Activated CD4-positive, alpha-beta T cell treated with anti-CD3 and anti-CD28 coated beads, Interleukin-2, Interleukin-4, amounts not matched to agents 100 ng/mL and 50 ng/mL, durations not matched to agents 16 hours and 8 hours (primary cell): Measurements from ENCODE around the gene BTN2A1.
"Not testable (repeated sequence)": the region's sequence is repeated elsewhere in the genome, so short reads cannot be mapped to it uniquely, and the experiment has no call there.

Experiments
- DNase-seq: peaks from one replicate; pipeline ENCODE4 v3.0.0-alpha.2; 2020; ENCODE audit warnings: low spot score

The BTN2A1 gene

GRCh38 chr6:26432627-26433201 lies 25.0 kb upstream of the BTN2A1 start:
- no peak for DNase-seq

GRCh38 chr6:26433680-26434079 lies 24.1 kb upstream of the BTN2A1 start:
- not testable (repeated sequence) for DNase-seq

GRCh38 chr6:26436018-26436417 lies 21.7 kb upstream of the BTN2A1 start:
- no peak for DNase-seq

DNA sequence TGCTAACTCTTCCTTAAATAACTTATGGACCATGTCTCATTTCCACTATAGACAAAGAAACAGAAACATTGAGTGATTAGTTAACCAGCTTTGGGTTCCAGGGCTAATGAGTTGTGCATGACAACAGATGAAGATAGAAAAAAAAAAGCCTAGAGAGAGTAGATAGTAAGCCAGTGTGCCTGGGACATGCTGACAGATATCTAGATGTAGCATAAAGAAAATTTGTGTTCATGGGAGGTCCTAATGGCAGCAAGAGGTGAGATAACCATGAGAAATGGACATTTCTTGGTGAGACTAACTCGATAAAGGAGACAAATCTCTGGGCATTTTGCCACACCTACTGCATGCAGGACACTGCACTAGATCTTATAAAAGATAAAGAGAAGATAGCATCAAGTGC lies 20.2 kb upstream of the BTN2A1 start:
- no peak for DNase-seq

GRCh38 chr6:26438000-26438399 lies 19.8 kb upstream of the BTN2A1 start:
- DNase-seq = no peak

DNA sequence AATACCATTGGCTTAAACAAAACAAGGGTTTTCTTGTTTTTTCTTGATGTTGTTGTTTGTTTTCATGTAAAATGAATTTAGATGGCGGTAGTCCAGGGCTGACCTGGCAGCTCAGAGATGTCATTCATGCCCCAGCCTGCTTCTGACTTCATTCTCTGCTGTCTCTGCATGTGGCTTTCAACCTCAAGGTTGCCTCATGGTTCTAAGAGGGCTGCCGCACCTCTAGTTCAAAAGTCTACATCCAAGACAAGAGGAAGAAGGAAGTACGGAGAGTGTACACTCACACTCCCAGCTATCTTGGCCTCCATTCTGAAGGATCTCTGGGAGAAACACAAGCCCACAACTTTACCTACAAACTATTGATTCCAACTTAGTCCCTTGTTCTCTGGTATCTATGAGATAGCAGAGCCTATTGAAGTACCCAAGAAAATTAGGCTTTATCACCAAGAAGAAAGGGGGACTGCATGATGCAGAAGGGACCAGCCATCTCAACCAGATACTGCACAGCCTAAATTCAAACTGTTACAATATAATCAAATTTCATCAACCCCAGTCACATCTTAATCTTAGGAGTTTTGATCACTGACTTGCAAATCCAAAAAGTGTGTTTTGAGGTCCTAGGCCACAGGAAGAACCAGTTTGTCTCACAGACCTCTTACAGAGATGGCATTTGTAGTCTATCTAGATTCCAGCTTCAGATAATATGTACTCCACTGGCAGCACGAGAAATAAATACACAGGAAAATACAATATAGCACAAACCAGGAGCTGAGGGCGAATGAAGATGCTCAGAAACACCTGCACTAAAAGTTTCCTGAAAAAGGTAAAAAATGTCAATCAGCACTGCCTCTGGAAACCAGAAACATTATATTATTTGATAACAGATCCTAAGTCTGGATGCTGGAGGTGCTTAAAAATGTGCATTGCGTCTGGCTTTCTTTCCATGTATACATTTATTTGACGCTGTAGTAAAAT lies 18.3 kb upstream of the BTN2A1 start:
- peak; percentile 5 for DNase-seq

- no peak for DNase-seq
Measured at GRCh38 chr6:26440977-26441358, 16.8 kb upstream of the BTN2A1 start.

DNA sequence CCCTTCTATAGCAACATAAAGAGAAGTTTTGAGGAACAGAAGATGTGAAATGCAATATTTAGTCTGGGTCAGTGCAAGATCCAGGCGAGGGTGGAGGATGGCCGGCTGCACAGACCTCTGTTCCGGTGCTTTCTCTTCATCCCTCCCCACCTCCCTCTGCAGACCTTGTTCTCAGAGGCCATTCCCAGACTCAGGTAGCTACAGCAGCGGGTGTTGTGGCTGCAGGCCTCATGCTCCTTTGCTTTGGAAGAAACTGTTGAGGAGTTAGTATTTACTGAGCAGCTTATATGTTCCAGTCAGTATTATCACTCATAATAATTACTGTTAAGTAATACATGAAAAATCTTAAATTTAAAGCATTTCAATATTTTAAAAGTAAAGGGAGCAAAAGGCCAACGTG lies 15.8 kb upstream of the BTN2A1 start:
- DNase-seq = no peak

DNA sequence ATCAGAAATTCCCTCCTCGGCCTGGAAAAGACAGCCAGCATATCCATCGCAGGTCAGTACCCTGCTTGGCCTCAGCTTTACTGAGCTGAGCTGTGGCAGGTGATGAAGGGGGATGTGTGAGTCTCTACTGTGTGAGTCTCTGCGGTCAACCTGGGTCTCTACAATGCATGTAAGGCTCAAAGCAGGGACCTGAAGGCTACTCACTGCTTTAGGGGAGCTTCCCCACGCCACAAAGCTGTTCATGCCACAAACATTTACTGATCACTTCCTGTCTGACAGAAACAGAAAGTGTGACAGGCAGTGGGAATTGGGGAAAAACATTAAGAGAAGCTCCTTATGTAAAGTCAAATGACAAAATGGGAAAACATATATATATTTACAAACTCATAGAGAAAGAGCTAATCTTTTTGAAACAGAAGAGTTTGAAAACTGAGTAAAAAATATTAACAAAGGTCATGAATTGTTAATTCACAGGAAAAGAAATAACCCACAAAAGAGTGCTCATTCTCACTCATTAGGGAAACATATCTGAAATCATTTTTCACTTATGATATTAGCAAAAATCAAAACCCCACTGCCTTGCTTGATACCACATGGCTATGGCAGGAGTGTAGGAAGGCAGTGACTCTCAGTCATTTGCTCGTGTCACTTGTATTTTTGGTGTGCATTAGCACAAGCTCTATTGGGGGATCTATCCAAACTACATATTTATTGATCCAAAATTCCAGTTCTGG lies 11.7 kb upstream of the BTN2A1 start:
- DNase-seq = peak; percentile 69

- DNase-seq = no peak
Measured at GRCh38 chr6:26447257-26447656, 10.5 kb upstream of the BTN2A1 start.

DNA sequence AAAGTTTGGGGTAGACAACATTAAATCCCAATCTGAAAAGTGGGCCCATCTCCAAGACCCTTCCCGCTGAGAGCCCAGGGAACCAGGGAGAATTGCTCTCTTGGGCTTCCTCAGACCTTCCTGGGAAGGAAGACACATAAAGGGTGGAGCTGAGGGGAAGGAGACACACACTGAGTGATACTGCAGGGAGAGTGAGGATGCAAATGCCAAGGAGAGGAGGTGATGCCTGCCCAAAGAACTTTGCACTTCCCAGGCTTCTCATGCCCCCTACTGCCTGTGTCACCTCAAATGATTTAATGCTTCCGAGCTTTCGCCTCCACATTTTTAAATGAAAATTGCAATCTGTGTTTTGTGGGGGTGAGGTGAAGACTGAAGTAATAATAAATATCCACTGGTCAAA lies 7.5 kb upstream of the BTN2A1 start:
- DNase-seq = no peak

GRCh38 chr6:26452631-26453235 lies 5.0 kb upstream of the BTN2A1 start:
- DNase-seq = no peak

DNA sequence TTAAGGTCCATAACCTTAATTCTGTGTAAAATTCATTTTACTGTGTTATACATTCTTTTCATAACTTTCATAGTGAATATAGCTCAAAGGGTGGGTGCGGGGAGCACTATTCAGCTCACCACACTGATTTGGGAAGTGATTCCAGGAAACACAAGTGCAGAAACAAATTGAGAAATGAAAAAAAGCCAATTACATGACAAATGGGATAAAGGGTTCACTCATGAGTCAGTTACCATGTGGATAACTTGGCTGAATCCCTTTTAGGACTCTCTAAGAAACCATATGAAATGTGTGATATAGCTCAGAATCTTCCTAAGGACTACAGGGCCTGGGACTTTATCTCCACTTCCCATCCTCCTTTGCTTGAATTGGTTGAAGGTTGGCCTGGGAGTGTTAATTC lies 3.1 kb upstream of the BTN2A1 start:
- DNase-seq = no peak

GRCh38 chr6:26455357-26455970 lies 2.3 kb upstream of the BTN2A1 start:
- no peak for DNase-seq

- DNase-seq = no peak
Measured at GRCh38 chr6:26457264-26457805, 420 bp upstream of the BTN2A1 start.

GRCh38 chr6:26459023-26459810 lies 1.5 kb downstream of the BTN2A1 start:
- no peak for DNase-seq

GRCh38 chr6:26461353-26461752 lies 3.6 kb downstream of the BTN2A1 start:
- DNase-seq = not testable (repeated sequence)

GRCh38 chr6:26464014-26464413 lies 6.3 kb downstream of the BTN2A1 start:
- no peak for DNase-seq

DNA sequence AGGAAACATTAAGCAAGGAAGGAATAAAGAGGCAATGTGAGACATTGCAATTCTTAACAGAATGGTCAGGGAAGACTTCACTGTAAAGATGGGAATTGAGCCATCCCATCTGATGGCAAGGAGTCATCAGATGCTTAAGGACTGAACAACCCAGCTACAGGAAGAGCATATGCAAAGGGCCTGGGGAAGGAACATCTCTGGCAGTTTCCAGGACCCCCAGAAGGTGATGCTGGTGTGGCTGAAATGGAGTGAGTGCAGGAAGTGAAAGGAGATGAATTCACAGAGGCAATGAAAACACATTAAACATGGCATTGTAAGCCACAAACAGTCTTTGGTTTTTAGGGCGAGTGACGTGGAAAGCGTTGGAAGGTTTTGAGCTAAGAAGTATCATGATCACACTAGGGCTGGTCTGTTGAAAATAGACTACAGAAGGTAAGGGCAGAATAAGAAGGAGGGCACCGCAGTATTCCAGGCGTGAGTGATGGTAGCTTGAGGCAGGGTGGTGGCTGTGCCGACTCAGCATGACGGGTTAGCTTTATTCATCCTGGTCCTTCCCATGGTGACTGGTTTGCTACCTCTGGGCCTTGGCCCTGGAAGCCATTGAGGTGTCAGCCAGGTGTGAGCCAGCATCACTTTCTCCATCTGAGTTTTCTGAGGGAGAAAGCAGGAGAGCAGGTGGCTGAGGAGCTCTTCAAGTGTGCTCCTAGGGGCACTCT lies 6.8 kb downstream of the BTN2A1 start:
- no peak for DNase-seq

DNA sequence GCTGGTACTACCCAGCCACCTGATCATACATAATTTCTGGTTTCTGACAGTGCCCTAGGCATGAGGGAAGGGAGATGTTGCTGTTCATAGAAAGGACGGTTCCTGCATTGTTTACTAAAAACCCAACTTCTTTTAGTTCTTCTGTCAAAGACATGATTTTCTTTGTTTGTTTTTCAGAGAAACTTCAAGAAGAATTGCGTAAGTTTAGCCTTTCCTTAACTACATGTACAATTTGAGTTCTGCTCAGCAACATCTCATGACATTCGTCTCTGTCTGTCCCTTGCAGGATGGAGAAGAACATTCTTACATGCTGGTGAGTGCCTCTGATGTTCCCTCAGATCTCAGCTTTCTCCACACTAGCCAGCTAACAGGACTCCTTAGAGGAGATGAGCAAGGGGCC lies 8.0 kb downstream of the BTN2A1 start:
- no peak for DNase-seq
